SU-DHL-6 (cell line): Measurements from ENCODE around the gene SOBP.

ENCODE experiments used
- H2AFZ ChIP-seq: fragments of 200-600 bp; sonication (generic); 2 replicates; pipeline ENCODE4 v1.6.1; 2014; ENCODE audit warnings: low read depth, mild to moderate bottlenecking, moderate library complexity, mixed read lengths, antibody characterized with exemption, low read length; ENCODE audit not compliant: severe bottlenecking
- H3F3A ChIP-seq: fragments of 200-600 bp; shearing (Covaris generic); 2 replicates; pipeline ENCODE4 v1.6.0; 2016; ENCODE audit warnings: antibody characterized with exemption, mild to moderate bottlenecking; ENCODE audit not compliant: insufficient read depth
- H3K27ac ChIP-seq: fragments of 200-600 bp; sonication (generic); 2 replicates; pipeline ENCODE4 v1.5.1; 2016; ENCODE audit warnings: low read depth, mild to moderate bottlenecking, low read length, moderate library complexity, mixed read lengths
- H3K27me3 ChIP-seq: fragments of 200-600 bp; sonication (generic), shearing (Covaris generic); 2 replicates; pipeline ENCODE4 v1.6.0; 2014; ENCODE audit warnings: mild to moderate bottlenecking, low read length
- H3K36me3 ChIP-seq: fragments of 200-600 bp; sonication (generic); 2 replicates; pipeline ENCODE4 v1.6.1; 2014; ENCODE audit warnings: mild to moderate bottlenecking, low read length, mixed read lengths
- H3K4me2 ChIP-seq: fragments of 300-600, 200-600 bp; shearing (Covaris generic), sonication (generic); 2 replicates; pipeline ENCODE4 v1.6.0; 2014; ENCODE audit warnings: low read length, low read depth, mild to moderate bottlenecking; ENCODE audit not compliant: poor library complexity, severe bottlenecking
- H3K4me3 ChIP-seq: fragments of 200-600 bp; sonication (generic); 2 replicates; pipeline ENCODE4 v1.5.1; 2014; ENCODE audit warnings: antibody characterized with exemption, low read length, mild to moderate bottlenecking, mixed read lengths; ENCODE audit not compliant: insufficient read depth, poor library complexity, severe bottlenecking
- H3K79me2 ChIP-seq: fragments of 200-600 bp; sonication (generic); 2 replicates; pipeline ENCODE4 v1.6.1; 2014; ENCODE audit warnings: mild to moderate bottlenecking, low read length, moderate library complexity; ENCODE audit not compliant: insufficient read depth
- H3K9ac ChIP-seq: fragments of 200-600 bp; sonication (generic); 2 replicates; pipeline ENCODE4 v1.7.0; 2014; ENCODE audit warnings: mild to moderate bottlenecking, low read length
- H3K9me2 ChIP-seq: fragments of 200-600 bp; sonication (generic); replicated peaks from 2 replicates; pipeline ENCODE4 v1.6.1; 2014; ENCODE audit warnings: low read length; ENCODE audit not compliant: insufficient read depth
- H3K9me3 ChIP-seq: fragments of 200-600 bp; sonication (generic); 2 replicates; pipeline ENCODE4 v1.6.1; 2014; ENCODE audit warnings: low read length, mixed read lengths; ENCODE audit not compliant: insufficient read depth
- H4K20me1 ChIP-seq: fragments of 200-600 bp; sonication (generic); 2 replicates; pipeline ENCODE4 v1.6.1; 2014; ENCODE audit warnings: low read depth, mild to moderate bottlenecking, antibody characterized with exemption, low read length, moderate library complexity, mixed read lengths
- CTCF ChIP-seq: fragments of 200-600 bp; sonication (generic); IDR thresholded peaks from one replicate; pipeline ENCODE4 v1.5.1; 2017; ENCODE audit warnings: antibody characterized with exemption, mild to moderate bottlenecking, low read length, moderate library complexity; ENCODE audit not compliant: insufficient read depth, poor library complexity, severe bottlenecking
- EZH2phosphoT487 ChIP-seq: fragments of 200-600 bp; sonication (generic), shearing (Covaris generic); conservative IDR thresholded peaks from 2 replicates; pipeline ENCODE4 v1.6.1; 2018; ENCODE audit warnings: mild to moderate bottlenecking, antibody characterized with exemption, low read length, moderate library complexity, mixed read lengths

Gene SOBP

GRCh38 chr6:107695061-107695720 lies 205.3 kb downstream of the SOBP start:
- Histone ChIP-seq H3K36me3 (no peaks in the 10 kb centered on the region), H3K27ac (no peak overlapping the region), H3F3A (no peaks in the 10 kb centered on the region), H3K79me2 (no peaks in the 10 kb centered on the region), H4K20me1 (no peaks in the 10 kb centered on the region), H3K9me3 (no peaks in the 10 kb centered on the region), H3K27me3 (no peaks in the 10 kb centered on the region), H3K4me2 (no peak overlapping the region), H3K9me2 (no peaks in the 10 kb centered on the region), H2AFZ (no peak overlapping the region), H3K9ac (no peak overlapping the region), H3K4me3 (no peak overlapping the region)
- TF ChIP-seq CTCF (no peak), EZH2phosphoT487 (no peak)

GRCh38 chr6:107697682-107698081 lies 207.8 kb downstream of the SOBP start:
- Histone ChIP-seq H2AFZ (no peak overlapping the region), H3K27me3 (no peaks in the 10 kb centered on the region), H3K9me2 (no peaks in the 10 kb centered on the region), H3K4me3 (no peak overlapping the region), H3K4me2 (no peak overlapping the region), H3K36me3 (no peaks in the 10 kb centered on the region), H3K9ac (no peak overlapping the region), H3F3A (no peaks in the 10 kb centered on the region), H3K79me2 (no peaks in the 10 kb centered on the region), H4K20me1 (no peaks in the 10 kb centered on the region), H3K27ac (no peak overlapping the region), H3K9me3 (no peaks in the 10 kb centered on the region)
- no peak for TF ChIP-seq CTCF
- no peak for TF ChIP-seq EZH2phosphoT487

- no peaks in the 10 kb centered on the region for H3K27me3 ChIP-seq
- TF ChIP-seq EZH2phosphoT487 (no peak), CTCF (no peak)
- no peak overlapping the region for H3K9ac ChIP-seq
- no peaks in the 10 kb centered on the region for H3K36me3 ChIP-seq
- no peak overlapping the region for H3K4me3 ChIP-seq
- no peaks in the 10 kb centered on the region for H3K79me2 ChIP-seq
- no peak overlapping the region for H2AFZ ChIP-seq
- no peaks in the 10 kb centered on the region for H3F3A ChIP-seq
- H3K9me2 ChIP-seq = no peaks in the 10 kb centered on the region
- no peaks in the 10 kb centered on the region for H3K9me3 ChIP-seq
- no peak overlapping the region for H3K27ac ChIP-seq
- no peak overlapping the region for H3K4me2 ChIP-seq
- no peaks in the 10 kb centered on the region for H4K20me1 ChIP-seq
Measured at GRCh38 chr6:107698146-107698545, 208.2 kb downstream of the SOBP start.
